Panc1 (cell line): ENCODE measurements around the gene MEIOB. TPM values are rescaled to one million over a fixed set of nuclear protein-coding genes. Genes with fewer than 3 reads are reported as not detected.

Source experiments
- ATAC-seq: fragments of 200-7000 bp; cut with Tn5 transposase; 2 replicates; pipeline ENCODE4 v1.9.1; 2020; ENCODE audit warnings: mild to moderate bottlenecking, moderate library complexity
- BruUV-seq: library from RNA; stranded (reverse); fragments of 400-500 nt; replicated peaks from 2 replicates; lab custom pipeline; 2021; lab: Mats Ljungman, UMichigan
- CTCF ChIA-PET: fragments of 300-600 bp; sonication (Branson Sonifier 250); formaldehyde crosslinking; loops from one replicate; lab custom pipeline; 2022; ENCODE audit warnings: antibody characterized with exemption; lab: Charles Lee
- POLR2A ChIA-PET: fragments of 300-600 bp; sonication (Branson Sonifier 250); formaldehyde crosslinking; loops from one replicate; lab custom pipeline; 2022; ENCODE audit warnings: antibody characterized with exemption; lab: Charles Lee
- DNase-seq: peaks from one replicate; pipeline ENCODE4 v3.0.0-alpha.2; 2010; ENCODE audit warnings: low read depth, low spot score
- H3K27ac ChIP-seq: 2 replicates; pipeline ENCODE4 v1.5.1; 2011; ENCODE audit warnings: mild to moderate bottlenecking, low read length, inconsistent platforms
- H3K27me3 ChIP-seq: fragments of 200-500 bp; sonication (Bioruptor generic); 2 replicates; pipeline ENCODE4 v1.6.0; 2014; ENCODE audit warnings: low read length, inconsistent platforms; ENCODE audit not compliant: control insufficient read depth, insufficient read depth
- H3K36me3 ChIP-seq: fragments of 200-500 bp; sonication (Bioruptor generic); 2 replicates; pipeline ENCODE4 v1.5.1; 2014; ENCODE audit warnings: inconsistent platforms, mild to moderate bottlenecking, low read length, moderate library complexity; ENCODE audit not compliant: control insufficient read depth, insufficient read depth
- H3K4me1 ChIP-seq: 2 replicates; pipeline ENCODE4 v1.5.1; 2011; ENCODE audit warnings: inconsistent platforms, mild to moderate bottlenecking, low read length, moderate library complexity; ENCODE audit not compliant: control insufficient read depth, insufficient read depth
- H3K4me3 ChIP-seq, 2 experiments: 2 replicates each; pipeline ENCODE4 v1.5.1; 2011 to 2012; ENCODE audit warnings: low read depth in 2 of 2, low read length in 2 of 2, mild to moderate bottlenecking in 2 of 2, inconsistent platforms in 1 of 2, moderate library complexity in 1 of 2
- H3K9me3 ChIP-seq: fragments of 200-500 bp; sonication (Bioruptor generic); 2 replicates; pipeline ENCODE4 v1.5.1; 2014; ENCODE audit warnings: low read depth, mild to moderate bottlenecking, inconsistent platforms, low read length, moderate library complexity; ENCODE audit not compliant: control insufficient read depth, insufficient read depth
- CTCF ChIP-seq: fragments of 450-650 bp; IDR thresholded peaks from 2 replicates; pipeline ENCODE4 v1.5.1; 2017; ENCODE audit warnings: mild to moderate bottlenecking
- POLR2AphosphoS5 ChIP-seq: IDR thresholded peaks from 2 replicates; pipeline ENCODE4 v1.6.1; 2012; ENCODE audit warnings: mild to moderate bottlenecking, low read depth, low read length, moderate library complexity
- SIN3A ChIP-seq: IDR thresholded peaks from 2 replicates; pipeline ENCODE4 v1.6.1; 2012; ENCODE audit warnings: low read depth, mild to moderate bottlenecking, low read length, moderate library complexity, borderline replicate concordance; ENCODE audit not compliant: insufficient read depth
- TCF7L2 ChIP-seq: IDR thresholded peaks from 2 replicates; pipeline ENCODE4 v1.6.1; 2011; ENCODE audit warnings: mild to moderate bottlenecking, low read depth, low read length, inconsistent platforms
- in situ Hi-C: cut with HindIII; loops from 2 replicates; pipeline ENCODE4 v1.10.0; 2016; ENCODE audit warnings: low sequenced_read_pairs, low pct_unique_long_range_greater_than_20kb
- intact Hi-C: fragments of 100-400 bp; cut with micrococcal nuclease; formaldehyde crosslinking; loops from one replicate; pipeline ENCODE4 v1.10.0; 2022; ENCODE audit not compliant: unreplicated experiment
- total RNA-seq: library from RNA; stranded (reverse); gene quantifications from one replicate; pipeline ENCODE4 v1.2.1, GENCODE V29; 2021; ENCODE audit not compliant: unreplicated experiment
- TF ChIP-seq, protein P1 (sequence below), 2 experiments: IDR thresholded peaks; 2 replicates each; pipeline ENCODE4 v1.6.1; 2011 to 2012; ENCODE audit warnings: low read depth in 2 of 2, control low read depth in 1 of 2, low read length in 1 of 2, mild to moderate bottlenecking in 1 of 2, moderate library complexity in 1 of 2; ENCODE audit not compliant: insufficient read depth in 1 of 2

MEIOB gene
- total RNA-seq, 1 experiment from 2014 or later = not detected

DNA sequence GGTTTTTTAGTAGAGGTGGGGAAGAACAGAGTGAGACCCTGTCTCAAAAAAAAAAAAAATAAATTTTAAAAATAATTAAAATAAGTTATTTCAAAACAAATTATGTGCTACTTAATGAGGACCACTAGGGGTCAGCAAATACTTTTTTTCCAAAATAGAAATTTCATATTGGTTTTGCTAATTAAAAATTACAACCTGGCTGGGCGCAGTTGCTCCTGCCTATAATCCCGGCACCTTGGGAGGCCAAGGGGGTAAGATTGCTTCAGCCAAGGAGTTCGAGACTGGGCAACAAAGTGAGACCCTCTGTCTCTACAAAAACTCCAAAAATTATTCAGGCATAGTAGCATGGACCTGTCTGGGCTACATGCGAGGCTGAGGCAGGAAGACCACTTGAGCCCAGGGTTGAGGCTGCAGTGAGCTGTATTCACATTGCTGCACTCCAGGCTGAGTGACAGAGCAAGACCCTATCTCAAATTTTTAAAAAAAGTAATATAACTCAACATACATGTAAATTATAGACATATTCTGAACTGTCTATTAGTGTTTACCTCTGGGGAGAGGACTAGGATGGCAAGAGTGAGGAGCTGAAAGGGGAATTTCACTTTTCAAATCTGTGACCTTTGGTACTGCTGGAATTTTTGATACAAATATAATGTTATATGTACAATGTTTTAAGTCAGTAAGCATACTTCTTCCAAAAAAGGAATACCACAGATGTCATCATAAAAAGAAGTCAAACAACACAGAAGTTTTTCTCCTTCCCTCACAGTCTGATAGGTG is 8.1 kb downstream of the MEIOB start:
- peak; percentile 68; the same call in 1 of the 2 replicates for ATAC-seq
- POLR2A ChIA-PET = no interaction called here
- in situ Hi-C loops = no loop called here

DNA sequence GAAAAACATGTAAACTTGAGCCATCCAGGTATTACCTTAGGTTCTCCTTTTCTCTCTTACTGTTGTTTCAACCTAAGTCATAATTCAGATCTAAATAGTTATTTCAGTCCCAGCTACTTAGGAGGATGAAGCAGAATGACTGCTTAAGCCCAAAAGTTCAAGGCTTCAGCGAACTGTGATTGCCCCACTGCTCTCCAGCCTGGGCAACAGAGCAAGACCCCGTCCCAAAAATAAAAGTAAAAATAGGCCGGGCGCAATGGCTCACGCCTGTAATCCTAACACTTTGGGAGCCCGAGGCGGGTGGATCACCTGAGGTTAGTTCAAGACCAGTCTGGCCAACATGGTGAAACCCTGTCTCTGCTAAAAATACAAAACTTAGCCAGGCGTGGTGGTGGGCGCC is 9.6 kb downstream of the MEIOB start:
- in situ Hi-C loops = no loop called here
- H3K9me3 ChIP-seq = no peaks in the 10 kb centered on the region
- H3K4me3 ChIP-seq = no peak overlapping the region
- CTCF ChIA-PET = interaction anchor here (0.5 kb wide), 1 partner anchor 67 kb away, joined by 3 read pairs; no protein-coding TSS in a partner anchor
- H3K4me1 ChIP-seq = peaks cover 3% of the 10 kb centered on the region; the same call in 1 of the 2 replicates
- TF ChIP-seq, protein P1, sequence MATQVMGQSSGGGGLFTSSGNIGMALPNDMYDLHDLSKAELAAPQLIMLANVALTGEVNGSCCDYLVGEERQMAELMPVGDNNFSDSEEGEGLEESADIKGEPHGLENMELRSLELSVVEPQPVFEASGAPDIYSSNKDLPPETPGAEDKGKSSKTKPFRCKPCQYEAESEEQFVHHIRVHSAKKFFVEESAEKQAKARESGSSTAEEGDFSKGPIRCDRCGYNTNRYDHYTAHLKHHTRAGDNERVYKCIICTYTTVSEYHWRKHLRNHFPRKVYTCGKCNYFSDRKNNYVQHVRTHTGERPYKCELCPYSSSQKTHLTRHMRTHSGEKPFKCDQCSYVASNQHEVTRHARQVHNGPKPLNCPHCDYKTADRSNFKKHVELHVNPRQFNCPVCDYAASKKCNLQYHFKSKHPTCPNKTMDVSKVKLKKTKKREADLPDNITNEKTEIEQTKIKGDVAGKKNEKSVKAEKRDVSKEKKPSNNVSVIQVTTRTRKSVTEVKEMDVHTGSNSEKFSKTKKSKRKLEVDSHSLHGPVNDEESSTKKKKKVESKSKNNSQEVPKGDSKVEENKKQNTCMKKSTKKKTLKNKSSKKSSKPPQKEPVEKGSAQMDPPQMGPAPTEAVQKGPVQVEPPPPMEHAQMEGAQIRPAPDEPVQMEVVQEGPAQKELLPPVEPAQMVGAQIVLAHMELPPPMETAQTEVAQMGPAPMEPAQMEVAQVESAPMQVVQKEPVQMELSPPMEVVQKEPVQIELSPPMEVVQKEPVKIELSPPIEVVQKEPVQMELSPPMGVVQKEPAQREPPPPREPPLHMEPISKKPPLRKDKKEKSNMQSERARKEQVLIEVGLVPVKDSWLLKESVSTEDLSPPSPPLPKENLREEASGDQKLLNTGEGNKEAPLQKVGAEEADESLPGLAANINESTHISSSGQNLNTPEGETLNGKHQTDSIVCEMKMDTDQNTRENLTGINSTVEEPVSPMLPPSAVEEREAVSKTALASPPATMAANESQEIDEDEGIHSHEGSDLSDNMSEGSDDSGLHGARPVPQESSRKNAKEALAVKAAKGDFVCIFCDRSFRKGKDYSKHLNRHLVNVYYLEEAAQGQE (IDR thresholded peaks at IDR 0.05; ENCODE audit: insufficient read depth in 1 of 2, low read depth in 2 of 2, low read length in 1 of 2) = no peak
- no peak for TF ChIP-seq POLR2AphosphoS5
- TF ChIP-seq CTCF = no peak
- TF ChIP-seq TCF7L2 = no peak
- no peak for TF ChIP-seq SIN3A
- intact Hi-C loops = loop anchor here (5.0 kb wide), 1 partner anchor 70 kb away; no protein-coding TSS in a partner anchor
- ATAC-seq = no peak
- BruUV-seq = no TSS peak
- no peak for DNase-seq
- no peaks in the 10 kb centered on the region for H3K36me3 ChIP-seq
- POLR2A ChIA-PET = no interaction called here
- no peak overlapping the region for H3K27ac ChIP-seq
- no peaks in the 10 kb centered on the region; the same call in 1 of the 2 replicates for H3K27me3 ChIP-seq

More for the DNA sequence above, 8.1 kb downstream of the MEIOB start:
- H3K9me3 ChIP-seq = no peaks in the 10 kb centered on the region
- H3K36me3 ChIP-seq = no peaks in the 10 kb centered on the region
- no peak for TF ChIP-seq TCF7L2
- peak; percentile 80 for TF ChIP-seq CTCF
- peaks cover 3% of the 10 kb centered on the region; the same call in 1 of the 2 replicates for H3K4me1 ChIP-seq
- BruUV-seq = no TSS peak
- no peak for DNase-seq
- no peak overlapping the region for H3K27ac ChIP-seq
- intact Hi-C loops = loop anchor here (5.0 kb wide), 1 partner anchor 68 kb away; no protein-coding TSS in a partner anchor
- CTCF ChIA-PET = interaction anchor here (0.5 to 1.0 kb wide), 6 partner anchors 38 to 108 kb away, joined by 3 to 9 read pairs (median 4); no protein-coding TSS in a partner anchor
- no peak overlapping the region for H3K4me3 ChIP-seq
- no peaks in the 10 kb centered on the region; the same call in 1 of the 2 replicates for H3K27me3 ChIP-seq
